Kidney tubule cell (primary cell): ENCODE measurements around the gene MYRF.
A peak's percentile ranks its signal among the peaks of the same experiment; 100 is the strongest.

Experiments
- DNase-seq: peaks from one replicate; pipeline ENCODE4 v3.0.0-alpha.2; 2018; ENCODE audit warnings: low spot score

Gene MYRF

GRCh38 chr11:61760946-61761345, 8.5 kb downstream of the MYRF start:
- no peak for DNase-seq

GRCh38 chr11:61761440-61762222, 9.2 kb downstream of the MYRF start:
- no peak for DNase-seq

- no peak for DNase-seq
Observed at GRCh38 chr11:61762223-61762615, 9.8 kb downstream of the MYRF start.

DNA sequence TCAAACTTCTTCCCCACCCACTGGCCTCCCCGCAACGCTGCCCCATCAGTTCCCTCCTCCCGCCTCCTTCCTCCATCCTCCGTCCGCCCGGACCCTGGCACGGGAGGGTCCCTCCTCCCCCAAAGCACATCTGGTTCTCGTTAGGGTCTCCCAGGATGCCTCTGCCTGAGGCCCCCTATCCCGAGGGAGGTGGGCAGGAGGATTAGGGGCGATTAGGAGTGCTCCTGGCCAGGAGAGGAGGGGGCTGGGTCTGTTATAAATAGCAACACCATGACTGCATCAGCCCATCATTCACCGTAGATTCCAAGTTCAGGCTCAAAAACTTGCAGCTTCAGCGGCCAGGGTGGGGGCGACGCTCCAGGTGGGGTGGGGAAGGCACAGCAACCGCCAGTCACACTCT, 10.4 kb downstream of the MYRF start:
- no peak for DNase-seq

DNA sequence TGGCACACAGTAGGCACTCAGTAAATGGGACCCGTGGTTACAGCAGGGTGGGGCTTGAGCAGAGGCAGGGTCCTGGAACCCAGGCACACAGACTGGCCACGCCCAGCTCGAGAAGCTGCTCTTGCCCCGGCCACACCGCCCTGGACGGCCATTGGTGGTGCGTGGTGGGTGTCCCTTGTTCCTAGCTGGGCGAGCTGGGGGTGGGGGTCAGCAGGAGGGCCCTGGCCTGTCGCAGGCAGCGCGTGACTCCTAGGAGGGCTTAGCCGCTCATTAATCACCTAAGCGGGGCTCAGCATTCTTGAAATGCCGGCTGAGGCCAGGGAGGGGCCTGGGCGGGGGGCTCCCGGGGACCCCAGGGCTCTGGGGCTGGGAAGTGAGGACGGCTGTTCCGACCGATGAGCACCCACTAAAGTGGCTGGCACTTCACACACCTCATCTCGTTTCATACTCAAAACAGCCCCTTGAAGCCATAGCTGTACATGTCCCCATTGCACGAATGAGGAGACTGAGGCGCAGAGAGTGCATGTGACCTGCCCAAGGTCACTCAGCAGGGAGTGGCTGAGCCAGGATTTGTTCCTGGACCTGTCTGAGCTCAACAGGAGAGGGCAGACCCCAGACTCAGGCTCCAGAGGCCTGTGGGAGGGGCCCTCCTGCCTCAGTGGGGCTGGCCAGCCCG, 11.6 kb downstream of the MYRF start:
- no peak for DNase-seq

DNA sequence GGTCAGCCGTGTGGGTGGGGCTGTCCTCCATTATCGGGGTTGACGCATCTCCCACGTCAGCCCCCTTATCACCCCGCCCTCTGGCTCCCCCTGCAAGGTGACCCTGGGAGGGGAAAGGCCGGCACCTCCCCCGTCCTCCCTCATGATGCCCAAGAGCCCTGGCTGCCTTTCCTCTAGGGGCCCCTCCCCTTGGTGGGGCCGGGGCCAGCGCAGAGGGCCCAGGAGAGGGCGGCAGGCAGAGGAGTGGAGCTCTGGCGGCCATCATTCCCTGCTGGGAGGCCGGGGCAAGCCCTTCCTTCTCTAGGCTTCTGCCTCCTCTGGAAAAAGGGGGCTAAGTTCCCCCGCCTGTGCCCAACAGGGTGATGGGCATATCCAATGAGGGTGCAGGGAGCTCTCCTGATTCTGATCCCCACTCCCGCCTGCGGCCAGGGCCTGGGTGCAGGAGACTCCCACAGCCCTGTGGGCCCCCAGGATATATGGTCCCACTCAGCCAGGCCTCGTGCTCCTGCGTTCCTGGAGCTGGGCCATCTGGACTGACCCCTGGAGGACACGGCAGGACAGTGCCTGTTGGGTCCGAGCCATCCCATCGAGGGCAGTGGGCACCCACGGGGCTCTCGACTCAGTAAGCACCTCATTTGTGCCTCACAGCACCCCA, 12.3 kb downstream of the MYRF start:
- no peak for DNase-seq

DNA sequence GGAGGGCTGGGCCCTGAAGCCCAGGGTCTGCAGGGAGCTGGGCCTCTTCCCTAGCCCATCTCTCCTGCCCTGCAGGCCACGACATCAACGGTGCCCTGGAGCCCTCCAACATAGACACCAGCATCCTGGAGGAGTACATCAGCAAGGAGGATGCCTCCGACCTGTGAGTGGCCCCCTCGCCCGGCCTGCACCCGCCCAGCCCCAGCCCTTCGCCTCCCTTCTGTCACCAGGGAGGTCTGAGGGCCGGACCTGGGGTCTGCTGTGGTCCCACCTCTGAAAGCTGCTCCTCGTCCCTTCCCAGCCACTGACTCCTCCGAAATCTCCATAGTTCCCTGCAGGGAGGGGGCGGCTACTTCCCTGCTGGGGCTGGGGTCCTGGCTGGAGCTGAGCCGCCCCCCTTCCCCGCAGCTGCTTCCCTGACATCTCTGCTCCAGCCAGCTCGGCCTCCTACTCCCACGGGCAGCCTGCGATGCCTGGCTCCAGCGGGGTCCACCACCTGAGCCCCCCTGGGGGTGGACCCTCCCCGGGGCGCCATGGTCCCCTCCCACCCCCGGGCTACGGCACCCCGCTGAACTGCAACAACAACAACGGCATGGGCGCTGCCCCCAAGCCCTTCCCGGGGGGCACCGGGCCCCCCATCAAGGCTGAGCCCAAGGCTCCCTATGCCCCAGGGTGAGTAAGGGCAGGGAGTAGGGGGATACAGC, 13.3 kb downstream of the MYRF start:
- DNase-seq: no peak

- no peak for DNase-seq
Observed at GRCh38 chr11:61766353-61766841, 14.0 kb downstream of the MYRF start.

- no peak for DNase-seq
Observed at GRCh38 chr11:61768376-61769076, 16.1 kb downstream of the MYRF start.

- DNase-seq: no peak
Observed at GRCh38 chr11:61769169-61769920, 16.9 kb downstream of the MYRF start.

- no peak for DNase-seq
Observed at GRCh38 chr11:61769946-61770683, 17.7 kb downstream of the MYRF start.

- no peak for DNase-seq
Observed at GRCh38 chr11:61771195-61771894, 18.9 kb downstream of the MYRF start.

GRCh38 chr11:61771985-61772455, 19.6 kb downstream of the MYRF start:
- DNase-seq: peak; percentile 22

- no peak for DNase-seq
Observed at GRCh38 chr11:61773356-61773755, 20.9 kb downstream of the MYRF start.

DNA sequence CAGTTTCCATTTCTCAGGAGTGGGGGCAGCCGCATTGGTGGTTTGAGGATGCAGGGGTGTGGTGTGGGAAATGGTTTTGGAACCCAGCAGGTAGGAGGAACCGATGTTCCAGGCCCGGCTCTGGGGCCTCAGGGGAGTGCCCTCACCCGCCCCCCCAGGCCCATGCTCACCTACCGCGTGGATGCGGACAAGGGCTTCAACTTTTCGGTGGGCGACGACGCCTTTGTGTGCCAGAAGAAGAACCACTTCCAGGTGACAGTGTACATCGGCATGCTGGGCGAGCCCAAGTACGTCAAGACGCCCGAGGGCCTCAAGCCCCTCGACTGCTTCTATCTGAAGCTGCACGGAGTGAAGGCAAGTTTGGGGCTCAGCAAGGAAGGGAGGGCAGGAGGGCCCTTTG, 21.4 kb downstream of the MYRF start:
- DNase-seq: no peak

- DNase-seq: no peak
Observed at GRCh38 chr11:61774411-61774810, 22.0 kb downstream of the MYRF start.

DNA sequence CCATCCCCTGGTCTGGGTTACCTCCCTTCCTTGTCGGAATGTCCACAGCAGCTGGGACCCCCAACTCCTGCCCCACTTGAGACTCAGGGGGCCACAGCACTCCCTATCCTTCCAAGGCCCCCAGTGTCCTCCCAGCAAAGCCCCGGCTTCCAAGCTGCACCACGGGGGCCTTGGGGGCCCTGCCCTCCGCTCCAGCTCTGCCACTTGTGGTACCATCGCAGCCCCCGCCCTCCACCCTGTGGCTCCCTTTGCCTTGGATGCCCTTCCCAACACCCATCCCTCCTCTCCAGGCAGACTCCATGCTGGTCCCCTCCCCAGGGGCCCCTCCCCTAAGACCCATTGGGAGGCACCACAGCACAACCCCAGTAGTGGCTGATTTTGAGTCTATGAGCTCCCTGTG, 22.7 kb downstream of the MYRF start:
- no peak for DNase-seq

GRCh38 chr11:61775606-61776554, 23.4 kb downstream of the MYRF start:
- no peak for DNase-seq
